Measurements from ENCODE around the gene TAGAP. TPM values are rescaled to one million over a fixed set of nuclear protein-coding genes. Genes with fewer than 3 reads are reported as not detected.
"Not testable (repeated sequence)": the region's sequence is repeated elsewhere in the genome, so short reads cannot be mapped to it uniquely, and the experiment has no call there.

The TAGAP gene
- total and polyA plus RNA-seq, 5 donors from 2014 or later, result 105 to 330 (median 190) TPM

- Mint-ChIP-seq H3K4me3 (peak overlapping the region; percentile 21 to 78 (median 63)), H3K36me3 (peaks cover 7% of the 10 kb centered on the region), H3K9me3 (peaks cover 0 to 2% (median 0%) of the 10 kb centered on the region in 7 donors), H3K27ac (peak overlapping the region; percentile 33 to 88 (median 73)), H3K27me3 (no peaks in the 10 kb centered on the region), H3K4me1 (peaks cover 36 to 57% (median 40%) of the 10 kb centered on the region in 4 donors)
- H3K36me3 ChIP-seq (ENCODE audit: control insufficient read depth, insufficient read depth, low read length), result no peaks in the 10 kb centered on the region
- peak; percentile 52 to 56 for ATAC-seq (ENCODE audit: low read depth in 2 of 2)
- H3K27me3 ChIP-seq (ENCODE audit: control insufficient read depth, insufficient read depth, low read length), result no peaks in the 10 kb centered on the region
- peak overlapping the region; percentile 72 for H3K27ac ChIP-seq (ENCODE audit: insufficient read depth, low read length, poor library complexity, severe bottlenecking)
- peaks cover 51% of the 10 kb centered on the region for H3K4me1 ChIP-seq (ENCODE audit: control insufficient read depth, insufficient read depth, low read length, poor library complexity, severe bottlenecking)
- DNase-seq, result peak in 1 of 3 donors; percentile 39
- H3K4me3 ChIP-seq (ENCODE audit: low read depth, low read length), result peak overlapping the region; percentile 79
- peaks cover 0 to 7% of the 10 kb centered on the region in 2 experiments for H3K9me3 ChIP-seq (ENCODE audit: control insufficient read depth in 2 of 2, low read length in 2 of 2)
Measured at GRCh38 chr6:159017757-159018559, 26.8 kb downstream of the TAGAP start.

- H3K9me3 Mint-ChIP-seq, result no peaks in the 10 kb centered on the region
- H3K4me3 Mint-ChIP-seq, result no peak overlapping the region
- ATAC-seq (ENCODE audit: low read depth in 2 of 2) (no peak), DNase-seq (no peak)
- peaks cover 58% of the 10 kb centered on the region for H3K4me1 ChIP-seq (ENCODE audit: control insufficient read depth, insufficient read depth, low read length, poor library complexity, severe bottlenecking)
- H3K27me3 ChIP-seq (ENCODE audit: control insufficient read depth, insufficient read depth, low read length), result no peaks in the 10 kb centered on the region
- no peak overlapping the region for H3K27ac ChIP-seq (ENCODE audit: insufficient read depth, low read length, poor library complexity, severe bottlenecking)
- H3K4me3 ChIP-seq (ENCODE audit: low read depth, low read length), result no peak overlapping the region
- peaks cover 0 to 7% of the 10 kb centered on the region in 2 experiments for H3K9me3 ChIP-seq (ENCODE audit: control insufficient read depth in 2 of 2, low read length in 2 of 2)
- H3K4me1 Mint-ChIP-seq, result peaks cover 39 to 78% (median 58%) of the 10 kb centered on the region in 4 donors
- no peaks in the 10 kb centered on the region for H3K36me3 ChIP-seq (ENCODE audit: control insufficient read depth, insufficient read depth, low read length)
- peak overlapping the region; percentile 55 to 84 (median 79) for H3K27ac Mint-ChIP-seq
- H3K27me3 Mint-ChIP-seq, result no peaks in the 10 kb centered on the region
- peaks cover 7% of the 10 kb centered on the region for H3K36me3 Mint-ChIP-seq
Measured at GRCh38 chr6:159014406-159014805, 30.4 kb downstream of the TAGAP start.

GRCh38 chr6:159013229-159013628 lies 31.6 kb downstream of the TAGAP start:
- H3K27ac Mint-ChIP-seq, result peak overlapping the region; percentile 82 to 97 (median 84)
- H3K27me3 ChIP-seq (ENCODE audit: control insufficient read depth, insufficient read depth, low read length), result no peaks in the 10 kb centered on the region
- peak in 1 of 3 donors; percentile 25 for DNase-seq
- H3K4me3 Mint-ChIP-seq, result peak overlapping the region in 3 of 4 donors; percentile 52 to 64 (median 59)
- H3K27me3 Mint-ChIP-seq, result no peaks in the 10 kb centered on the region
- H3K27ac ChIP-seq (ENCODE audit: insufficient read depth, low read length, poor library complexity, severe bottlenecking), result no peak overlapping the region
- H3K4me1 ChIP-seq (ENCODE audit: control insufficient read depth, insufficient read depth, low read length, poor library complexity, severe bottlenecking), result peaks cover 52% of the 10 kb centered on the region
- no peaks in the 10 kb centered on the region for H3K36me3 ChIP-seq (ENCODE audit: control insufficient read depth, insufficient read depth, low read length)
- H3K9me3 Mint-ChIP-seq, result no peaks in the 10 kb centered on the region
- peaks cover 0 to 7% of the 10 kb centered on the region in 2 experiments for H3K9me3 ChIP-seq (ENCODE audit: control insufficient read depth in 2 of 2, low read length in 2 of 2)
- peaks cover 7% of the 10 kb centered on the region for H3K36me3 Mint-ChIP-seq
- H3K4me3 ChIP-seq (ENCODE audit: low read depth, low read length), result peak overlapping the region; percentile 16
- ATAC-seq (ENCODE audit: low read depth in 2 of 2), result peak; percentile 41 to 47
- peaks cover 27 to 78% (median 56%) of the 10 kb centered on the region in 4 donors for H3K4me1 Mint-ChIP-seq

- peaks cover 42% of the 10 kb centered on the region for H3K4me1 ChIP-seq (ENCODE audit: control insufficient read depth, insufficient read depth, low read length, poor library complexity, severe bottlenecking)
- no peaks in the 10 kb centered on the region for H3K36me3 ChIP-seq (ENCODE audit: control insufficient read depth, insufficient read depth, low read length)
- no peak for ATAC-seq (ENCODE audit: low read depth in 2 of 2)
- Mint-ChIP-seq H3K4me1 (peaks cover 18 to 71% (median 50%) of the 10 kb centered on the region in 4 donors), H3K4me3 (peak overlapping the region in 2 of 4 donors; percentile 45 to 55), H3K36me3 (peaks cover 7% of the 10 kb centered on the region), H3K9me3 (no peaks in the 10 kb centered on the region), H3K27me3 (no peaks in the 10 kb centered on the region), H3K27ac (peak overlapping the region in 1 of 3 donors; percentile 95)
- H3K27me3 ChIP-seq (ENCODE audit: control insufficient read depth, insufficient read depth, low read length), result no peaks in the 10 kb centered on the region
- H3K9me3 ChIP-seq (ENCODE audit: control insufficient read depth in 2 of 2, low read length in 2 of 2), result peaks cover 0 to 7% of the 10 kb centered on the region in 2 experiments
- no peak for DNase-seq
- no peak overlapping the region for H3K27ac ChIP-seq (ENCODE audit: insufficient read depth, low read length, poor library complexity, severe bottlenecking)
- no peak overlapping the region for H3K4me3 ChIP-seq (ENCODE audit: low read depth, low read length)
Measured at GRCh38 chr6:159012201-159012600, 32.6 kb downstream of the TAGAP start.

- not testable (repeated sequence) for H3K36me3 ChIP-seq (ENCODE audit: control insufficient read depth, insufficient read depth, low read length); H3K36me3 Mint-ChIP-seq; H3K4me3 ChIP-seq (ENCODE audit: low read depth, low read length); H3K27me3 Mint-ChIP-seq; H3K9me3 ChIP-seq (ENCODE audit: control insufficient read depth in 2 of 2, low read length in 2 of 2); H3K27ac ChIP-seq (ENCODE audit: insufficient read depth, low read length, poor library complexity, severe bottlenecking); ATAC-seq (ENCODE audit: low read depth in 2 of 2); H3K9me3 Mint-ChIP-seq; DNase-seq; H3K27me3 ChIP-seq (ENCODE audit: control insufficient read depth, insufficient read depth, low read length)
- H3K4me1 ChIP-seq (ENCODE audit: control insufficient read depth, insufficient read depth, low read length, poor library complexity, severe bottlenecking), result peaks cover 35% of the 10 kb centered on the region
- peaks cover 18 to 60% (median 50%) of the 10 kb centered on the region in 4 donors for H3K4me1 Mint-ChIP-seq
- H3K4me3 Mint-ChIP-seq, result peak overlapping the region in 1 of 4 donors; percentile 25
- H3K27ac Mint-ChIP-seq, result peak overlapping the region in 2 of 3 donors; percentile 23 to 28
Measured at GRCh38 chr6:159010037-159010612, 34.7 kb downstream of the TAGAP start.

- H3K9me3 Mint-ChIP-seq, result no peaks in the 10 kb centered on the region
- Histone ChIP-seq H3K27me3 (ENCODE audit: control insufficient read depth, insufficient read depth, low read length) (no peaks in the 10 kb centered on the region), H3K4me1 (ENCODE audit: control insufficient read depth, insufficient read depth, low read length, poor library complexity, severe bottlenecking) (peaks cover 25% of the 10 kb centered on the region), H3K36me3 (ENCODE audit: control insufficient read depth, insufficient read depth, low read length) (no peaks in the 10 kb centered on the region), H3K27ac (ENCODE audit: insufficient read depth, low read length, poor library complexity, severe bottlenecking) (peak overlapping the region; percentile 18), H3K4me3 (ENCODE audit: low read depth, low read length) (peak overlapping the region; percentile 70), H3K9me3 (ENCODE audit: control insufficient read depth in 2 of 2, low read length in 2 of 2) (no peaks in the 10 kb centered on the region)
- peak overlapping the region; percentile 15 to 54 (median 52) for H3K27ac Mint-ChIP-seq
- peak overlapping the region; percentile 35 to 70 (median 65) for H3K4me3 Mint-ChIP-seq
- peaks cover 17% of the 10 kb centered on the region for H3K36me3 Mint-ChIP-seq
- peaks cover 13 to 48% (median 46%) of the 10 kb centered on the region in 4 donors for H3K4me1 Mint-ChIP-seq
- DNase-seq (peak in 2 of 3 donors; percentile 69 to 77), ATAC-seq (ENCODE audit: low read depth in 2 of 2) (peak; percentile 64)
- H3K27me3 Mint-ChIP-seq, result no peaks in the 10 kb centered on the region
Measured at GRCh38 chr6:159008656-159009288, 36.0 kb downstream of the TAGAP start.

GRCh38 chr6:159007510-159007909 lies 37.3 kb downstream of the TAGAP start:
- H3K4me1 ChIP-seq (ENCODE audit: control insufficient read depth, insufficient read depth, low read length, poor library complexity, severe bottlenecking), result peaks cover 15% of the 10 kb centered on the region
- DNase-seq (no peak), ATAC-seq (ENCODE audit: low read depth in 2 of 2) (no peak)
- peaks cover 5 to 41% (median 38%) of the 10 kb centered on the region in 4 donors for H3K4me1 Mint-ChIP-seq
- H3K4me3 ChIP-seq (ENCODE audit: low read depth, low read length), result no peak overlapping the region
- H3K27me3 ChIP-seq (ENCODE audit: control insufficient read depth, insufficient read depth, low read length), result no peaks in the 10 kb centered on the region
- no peaks in the 10 kb centered on the region for H3K9me3 Mint-ChIP-seq
- H3K36me3 ChIP-seq (ENCODE audit: control insufficient read depth, insufficient read depth, low read length), result no peaks in the 10 kb centered on the region
- H3K27me3 Mint-ChIP-seq, result no peaks in the 10 kb centered on the region
- H3K27ac Mint-ChIP-seq, result peak overlapping the region in 1 of 3 donors; percentile 83
- H3K4me3 Mint-ChIP-seq, result no peak overlapping the region
- no peak overlapping the region for H3K27ac ChIP-seq (ENCODE audit: insufficient read depth, low read length, poor library complexity, severe bottlenecking)
- H3K9me3 ChIP-seq (ENCODE audit: control insufficient read depth in 2 of 2, low read length in 2 of 2), result no peaks in the 10 kb centered on the region
- H3K36me3 Mint-ChIP-seq, result peaks cover 14% of the 10 kb centered on the region

Data from CD4-positive, CD25-positive, alpha-beta regulatory T cell (primary cell).